GM20431 (cell line): ENCODE results near the gene PPP1R36.
"Not testable (repeated sequence)": the region's sequence is repeated elsewhere in the genome, so short reads cannot be mapped to it uniquely, and the experiment has no call there.

Experiments
- in situ Hi-C: fragments of 300-500 bp; cut with MseI, MboI; formaldehyde crosslinking; loops from one replicate; pipeline ENCODE4 v1.15.0; 2020; ENCODE audit warnings: low sequenced_read_pairs; ENCODE audit not compliant: unreplicated experiment

The PPP1R36 gene

DNA sequence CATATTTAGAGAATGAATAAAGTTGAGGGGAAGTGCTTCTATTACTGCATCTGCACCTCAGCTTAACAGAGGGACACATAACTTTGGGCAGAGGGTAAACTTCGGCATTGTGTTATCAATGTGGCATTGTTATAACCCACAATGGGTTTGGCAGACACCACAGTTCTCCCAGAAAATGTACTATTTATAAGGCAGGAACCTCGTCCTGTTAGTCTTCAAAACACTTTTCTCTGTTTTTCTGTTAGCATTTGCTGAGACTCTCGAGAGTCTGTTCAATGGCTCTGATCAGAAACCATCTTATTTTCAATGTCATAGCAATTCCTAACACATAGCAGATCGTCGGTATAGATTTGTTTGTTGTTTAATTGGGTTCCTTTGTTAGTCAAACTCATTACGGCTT, 13.9 kb downstream of the PPP1R36 start:
- in situ Hi-C loops: no loop called here

- in situ Hi-C loops: no loop called here
Observed at GRCh38 chr14:64566651-64567122, 16.9 kb downstream of the PPP1R36 start.

DNA sequence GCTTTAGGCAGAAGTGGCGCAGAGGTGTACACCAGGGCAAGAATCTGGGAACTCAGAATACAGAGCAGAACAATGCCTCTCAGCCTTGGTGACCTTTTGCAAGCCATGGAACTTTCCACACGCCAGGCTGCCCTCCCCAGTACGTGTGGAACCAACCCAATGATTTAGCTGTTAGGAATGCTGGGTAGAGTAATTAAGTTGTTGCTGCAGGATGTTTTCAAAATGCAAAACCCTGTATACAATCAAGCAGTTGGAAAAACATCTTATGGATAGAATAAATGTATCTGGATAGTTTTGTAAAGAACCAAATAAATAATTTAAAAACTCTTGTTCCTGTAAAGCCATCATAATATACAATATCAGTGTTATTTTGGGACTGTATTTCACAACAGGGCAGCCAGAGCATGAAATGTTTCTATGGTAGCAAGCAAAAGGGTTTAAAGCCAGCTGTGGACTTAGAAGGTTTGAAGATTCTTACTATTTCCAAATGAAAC, 19.4 kb downstream of the PPP1R36 start:
- in situ Hi-C loops: no loop called here

GRCh38 chr14:64569646-64570045, 19.9 kb downstream of the PPP1R36 start:
- in situ Hi-C loops: not testable (repeated sequence)

- in situ Hi-C loops: no loop called here
Observed at GRCh38 chr14:64572386-64573104, 22.8 kb downstream of the PPP1R36 start.

DNA sequence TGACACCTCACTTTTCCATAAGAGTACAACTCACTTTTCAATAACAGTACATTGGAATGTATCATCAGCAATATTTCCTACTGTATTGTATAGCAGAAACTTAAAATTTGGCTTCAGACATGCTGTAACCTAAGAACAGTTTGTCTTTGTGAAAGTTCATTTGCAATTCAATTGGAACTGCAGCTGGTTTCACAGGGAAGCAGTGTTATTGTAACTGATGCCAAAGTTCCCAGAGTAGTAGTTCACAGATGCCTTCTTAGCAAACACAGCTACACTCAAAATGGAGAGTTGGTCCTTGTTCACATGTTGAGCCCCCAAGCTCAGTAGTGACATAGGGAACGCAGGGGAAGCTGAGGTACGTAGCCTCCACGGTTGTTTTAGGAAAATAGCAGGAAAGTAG, 23.3 kb downstream of the PPP1R36 start:
- in situ Hi-C loops: no loop called here

GRCh38 chr14:64574371-64575107, 24.8 kb downstream of the PPP1R36 start:
- in situ Hi-C loops: no loop called here

GRCh38 chr14:64577211-64577610, 27.4 kb downstream of the PPP1R36 start:
- in situ Hi-C loops: no loop called here

GRCh38 chr14:64580467-64580866, 30.7 kb downstream of the PPP1R36 start:
- in situ Hi-C loops: no loop called here

DNA sequence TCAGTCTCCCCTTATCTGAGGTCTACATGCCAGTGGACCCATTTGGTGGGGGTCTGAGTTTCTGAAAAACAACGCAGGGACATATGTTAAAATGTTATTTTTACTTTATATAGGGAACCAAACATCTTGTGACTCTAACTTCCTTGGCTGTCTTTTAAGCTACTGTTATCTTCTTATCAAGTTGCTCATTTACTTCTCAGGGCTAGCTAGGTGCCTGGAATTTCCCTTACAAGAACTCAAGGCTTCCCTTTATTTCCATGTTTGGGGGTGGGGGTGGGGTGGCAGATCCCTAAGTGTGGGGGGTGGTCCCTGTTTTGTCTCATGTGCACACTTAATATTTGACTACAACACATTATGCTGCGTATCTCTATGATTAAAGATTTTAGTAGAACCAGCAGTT, 31.6 kb downstream of the PPP1R36 start:
- in situ Hi-C loops: no loop called here

DNA sequence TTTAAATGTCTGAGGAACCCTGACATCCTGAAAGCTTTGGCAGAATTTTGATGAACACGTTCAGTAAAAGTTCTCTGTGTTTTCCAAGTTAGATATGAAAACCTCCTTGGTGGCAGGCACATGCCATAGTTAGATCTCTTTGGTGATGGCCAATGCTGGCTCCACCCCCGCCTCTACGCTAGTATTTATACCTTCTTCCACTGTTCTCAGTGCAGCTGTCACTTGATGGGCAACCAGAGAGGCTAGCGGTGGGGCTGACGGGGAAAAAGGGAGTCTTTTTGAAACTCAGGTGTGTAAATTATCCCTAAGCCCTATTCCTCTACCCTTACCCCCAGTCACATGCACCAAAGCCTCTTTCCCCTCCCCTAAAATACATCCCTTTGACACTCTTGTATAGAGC, 32.1 kb downstream of the PPP1R36 start:
- in situ Hi-C loops: no loop called here

- in situ Hi-C loops: no loop called here
Observed at GRCh38 chr14:64584190-64584589, 34.4 kb downstream of the PPP1R36 start.

- in situ Hi-C loops: no loop called here
Observed at GRCh38 chr14:64591809-64592208, 42.0 kb downstream of the PPP1R36 start.

GRCh38 chr14:64594438-64594837, 44.7 kb downstream of the PPP1R36 start:
- in situ Hi-C loops: no loop called here

GRCh38 chr14:64598404-64598803, 48.6 kb downstream of the PPP1R36 start:
- in situ Hi-C loops: no loop called here

GRCh38 chr14:64601571-64601970, 51.8 kb downstream of the PPP1R36 start:
- in situ Hi-C loops: no loop called here

DNA sequence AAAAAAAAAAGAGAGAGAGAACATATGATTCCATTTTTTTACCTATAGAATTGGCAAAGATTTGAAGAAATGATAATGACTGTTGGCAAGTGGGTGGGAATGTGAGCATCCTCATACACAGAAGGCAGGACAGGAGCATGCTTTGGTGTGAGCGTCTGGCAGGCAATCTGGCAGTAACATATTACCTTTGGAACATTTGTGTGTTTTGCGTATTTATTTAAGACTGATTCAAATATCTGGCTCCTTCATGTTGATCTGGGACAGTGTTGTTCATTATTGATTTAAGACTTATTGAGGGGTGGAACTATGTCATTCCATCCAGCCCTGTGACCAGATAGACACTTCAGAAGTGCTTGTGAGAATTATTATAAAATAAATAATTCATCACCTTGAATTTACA, 53.1 kb downstream of the PPP1R36 start:
- in situ Hi-C loops: no loop called here

DNA sequence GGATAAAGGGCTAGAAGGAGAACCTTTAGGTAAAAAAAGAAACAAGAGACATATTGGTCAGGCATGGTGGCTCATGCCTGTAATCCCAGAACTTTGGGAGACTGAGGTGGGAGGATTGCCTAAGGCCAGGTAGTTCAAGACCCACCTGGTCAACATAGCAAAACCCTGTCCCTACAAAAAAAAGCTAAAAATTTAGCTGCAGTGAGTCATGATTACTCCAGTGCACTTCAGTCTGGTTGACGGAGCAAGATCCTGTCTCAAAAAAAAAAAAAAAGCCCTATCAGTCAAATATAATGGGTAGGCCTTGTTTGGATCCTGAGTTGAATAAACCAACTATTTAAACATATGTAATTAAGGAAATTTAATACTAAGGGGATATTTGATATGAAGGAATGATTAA, 54.2 kb downstream of the PPP1R36 start:
- in situ Hi-C loops: no loop called here

DNA sequence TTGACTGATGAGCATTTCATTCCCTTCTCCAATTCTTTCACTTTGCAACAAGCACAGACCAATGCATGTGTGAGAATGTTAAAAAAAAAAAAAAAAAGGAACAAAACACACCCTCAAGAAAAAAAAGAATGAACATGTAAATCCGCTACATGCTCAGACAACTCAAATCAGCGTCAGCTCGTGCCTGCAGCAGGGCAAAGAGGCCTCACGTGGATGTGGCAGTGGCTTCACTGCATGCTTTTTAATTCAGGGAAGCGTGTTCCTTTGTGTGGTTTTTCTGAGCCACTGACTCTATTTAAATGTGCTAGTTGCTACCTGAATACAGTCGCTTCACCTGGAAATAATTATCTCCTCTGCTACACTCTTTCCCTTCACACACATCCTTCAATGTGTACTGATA, 55.1 kb downstream of the PPP1R36 start:
- in situ Hi-C loops: no loop called here

DNA sequence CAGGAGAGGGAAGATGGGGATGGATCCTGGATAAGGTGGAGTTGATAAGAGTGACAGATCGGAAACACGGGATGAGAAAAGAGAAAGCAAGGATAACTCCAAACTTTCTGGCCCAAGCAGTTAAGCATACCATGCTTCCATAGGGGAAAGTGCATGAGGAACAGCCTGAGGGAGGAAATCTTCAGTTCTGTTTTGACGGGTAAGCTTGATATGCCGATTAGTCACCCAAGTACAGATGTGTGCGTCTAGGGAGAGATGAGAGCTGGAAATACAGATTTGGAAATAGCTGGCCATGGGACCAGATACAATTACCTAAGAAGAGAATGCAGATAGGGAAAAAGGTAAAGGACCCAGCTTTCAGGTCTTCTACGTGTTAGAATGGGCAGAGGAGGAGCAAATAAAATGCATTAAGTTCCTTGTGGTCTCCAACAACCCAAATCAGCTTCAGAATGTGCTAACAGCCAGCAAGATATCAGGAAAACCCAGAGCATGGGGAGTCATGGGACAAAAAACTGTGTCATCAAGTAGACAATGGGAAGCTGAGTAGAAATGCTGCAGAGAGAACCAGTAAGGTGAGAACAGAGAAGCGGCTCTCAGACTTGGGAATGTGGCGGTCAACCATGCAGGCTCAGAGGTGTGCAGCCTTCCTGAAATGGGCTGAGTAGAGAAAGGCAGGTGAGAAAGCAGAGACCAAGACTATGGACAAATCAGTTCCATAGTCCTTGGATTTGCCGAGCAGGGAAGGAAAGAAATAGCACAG, 56.3 kb downstream of the PPP1R36 start:
- in situ Hi-C loops: no loop called here
